Sciatic nerve (tissue), 2 donors: ENCODE data around the gene ETV2. TPM values are rescaled to one million over a fixed set of nuclear protein-coding genes. Genes with fewer than 3 reads are reported as not detected.
A peak's percentile ranks its signal among the peaks of the same experiment; 100 is the strongest.

Source experiments
- ATAC-seq: fragments of 200-7000 bp; cut with Tn5 transposase; one replicate; pipeline ENCODE4 v1.9.1; 2020; ENCODE audit warnings: mild to moderate bottlenecking, moderate library complexity
- DNase-seq: peaks from one replicate; pipeline ENCODE4 v3.0.0-alpha.2; 2020; ENCODE audit warnings: low spot score
- intact Hi-C: fragments of 100-400 bp; cut with DNase I; formaldehyde crosslinking; loops from one replicate; pipeline ENCODE4 v1.14.2; 2022
- total RNA-seq: library from RNA; stranded (reverse); fragmentation: NEBNext Ultra II Directional; extraction: Animal tissue kit (Norgen Biotek cat#: 25700); gene quantifications from one replicate; pipeline ENCODE4 v1.2.1, GENCODE V29; 2021
- donor health status: DM: no; HTN: no; CAD: no.
- donor health status: DM: no; HTN: no; CAD: no.

The ETV2 gene
- total RNA-seq, 1 donor from 2014 or later: 1.2 TPM

DNA sequence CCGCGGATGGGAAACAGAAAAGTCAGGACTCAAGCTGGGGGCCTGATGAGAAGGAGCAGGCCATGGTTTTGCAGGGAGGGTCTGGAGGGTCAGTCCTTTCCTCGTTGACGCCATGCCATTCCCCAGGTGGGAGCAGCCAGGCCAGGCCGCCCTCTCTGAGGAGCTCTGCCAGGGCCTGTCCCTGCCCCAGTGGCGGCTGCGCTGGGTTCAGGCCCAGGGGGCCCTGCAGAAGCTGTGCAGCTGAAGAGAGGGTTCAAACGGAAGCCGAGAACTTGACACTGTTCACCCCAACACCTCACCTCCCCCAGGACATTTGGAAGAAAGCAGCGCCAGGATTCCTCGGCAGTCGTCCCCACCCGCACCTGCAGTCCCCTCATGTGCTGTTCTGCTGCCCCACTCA lies 18.8 kb upstream of the ETV2 start:
- DNase-seq (no peak), ATAC-seq (no peak)
- intact Hi-C loops: no loop called here

DNA sequence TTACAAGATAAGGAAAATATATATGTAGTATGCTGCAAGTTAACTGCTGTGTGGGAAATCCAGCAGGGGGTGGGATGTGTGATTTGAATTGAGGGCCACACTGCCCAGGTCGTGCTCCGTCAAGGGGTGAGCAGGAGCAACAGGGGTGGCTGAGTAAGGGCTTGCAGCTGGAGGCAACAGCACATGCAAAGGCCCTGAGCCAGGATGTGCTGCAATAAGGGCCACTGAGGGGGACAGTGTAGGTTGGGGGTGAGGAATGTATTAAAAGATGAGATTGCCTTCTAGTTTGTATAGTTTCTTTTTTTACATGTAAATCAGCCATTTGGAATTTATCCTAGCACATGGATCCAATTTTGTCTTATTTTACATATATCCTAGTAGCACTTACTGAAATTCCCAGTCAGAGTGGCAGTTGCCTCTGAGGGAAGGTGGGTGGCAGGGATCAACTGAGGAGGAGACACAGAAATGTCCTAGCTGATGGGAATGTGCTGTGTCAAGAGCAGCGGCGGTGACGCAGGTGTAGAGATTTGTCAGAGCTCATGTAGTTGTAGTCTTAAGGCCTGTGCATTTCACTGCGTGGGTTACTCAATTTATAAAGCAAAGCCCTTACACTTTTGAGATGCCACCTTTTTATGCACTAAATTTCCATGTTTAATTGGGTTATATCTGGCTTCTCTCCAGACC lies 18.1 kb upstream of the ETV2 start:
- no peak for DNase-seq
- no peak for ATAC-seq
- intact Hi-C loops: no loop called here

GRCh38 chr19:35628264-35628564 lies 13.3 kb upstream of the ETV2 start:
- DNase-seq (no peak), ATAC-seq (no peak)
- intact Hi-C loops: no loop called here

DNA sequence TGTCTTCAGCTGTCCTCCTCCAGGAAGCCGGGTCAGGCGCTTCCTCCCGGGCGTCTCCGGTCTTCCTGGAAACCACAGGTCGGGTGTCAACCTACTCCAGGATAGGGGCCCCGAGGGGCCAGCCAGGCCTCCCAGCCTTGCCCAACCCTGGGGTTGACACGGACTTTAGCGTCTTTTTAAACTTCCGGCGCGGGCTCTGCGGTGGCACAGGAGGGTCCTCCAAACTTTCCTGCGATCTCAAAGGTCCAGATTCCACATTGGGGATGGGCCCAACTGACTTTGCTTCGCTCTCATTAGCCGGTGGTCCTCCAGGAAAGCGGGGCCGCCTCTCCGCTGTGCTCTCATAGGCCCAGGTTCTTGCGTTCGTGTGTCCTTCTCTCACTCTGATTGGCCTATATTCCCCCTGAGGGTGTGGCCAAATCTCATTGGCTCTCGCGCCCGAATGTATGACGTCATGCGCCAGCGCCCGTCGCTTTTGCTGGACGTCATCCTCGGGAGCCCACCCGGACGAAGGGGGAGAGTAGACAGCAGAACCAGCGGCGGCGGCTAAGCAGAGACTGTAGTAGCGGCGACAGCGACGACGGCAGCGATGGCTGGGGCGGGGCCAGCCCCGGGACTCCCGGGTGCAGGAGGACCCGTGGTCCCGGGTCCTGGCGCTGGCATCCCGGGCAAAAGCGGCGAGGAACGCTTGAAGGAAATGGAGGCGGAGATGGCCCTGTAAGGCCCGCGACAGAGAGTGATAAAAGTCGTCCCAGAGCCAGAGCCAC lies 12.8 kb upstream of the ETV2 start, which contains the start of gene RBM42:
RBM42 (plus strand) TSS at position 472 of the 767 bp plus-strand sequence; CDS start at position 590, 118 bp downstream.
- DNase-seq (peak; percentile 98), ATAC-seq (peak; percentile 100)
- intact Hi-C loops: no loop called here

GRCh38 chr19:35629332-35629633 lies 12.3 kb upstream of the ETV2 start:
- ATAC-seq (peak; percentile 1), DNase-seq (no peak)
- intact Hi-C loops: no loop called here

- DNase-seq (no peak), ATAC-seq (no peak)
- intact Hi-C loops: no loop called here
Measured at GRCh38 chr19:35633727-35634440, 7.7 kb upstream of the ETV2 start.

DNA sequence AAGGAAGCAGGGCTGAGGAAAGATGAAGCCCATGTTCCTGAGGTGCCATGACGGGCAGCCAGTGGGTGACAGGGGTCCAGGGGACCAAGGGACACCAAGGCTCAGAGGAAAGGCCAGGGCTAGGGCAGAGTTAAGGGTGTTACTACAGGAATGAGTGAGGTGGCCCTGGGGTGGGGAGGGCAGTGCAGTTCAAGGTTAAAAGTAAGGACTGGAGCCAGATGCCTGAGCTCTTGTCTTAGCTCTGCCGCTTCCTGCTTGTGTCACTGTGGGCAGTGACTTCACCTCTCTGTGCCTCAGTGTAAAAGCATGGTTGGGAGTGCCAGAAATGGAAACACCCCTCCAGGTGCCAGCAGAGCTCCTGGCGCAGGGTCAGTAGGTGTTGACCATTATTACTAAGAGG lies 4.9 kb upstream of the ETV2 start:
- intact Hi-C loops: no loop called here
- ATAC-seq (no peak), DNase-seq (no peak)

- ATAC-seq (no peak), DNase-seq (no peak)
- intact Hi-C loops: no loop called here
Measured at GRCh38 chr19:35637165-35637564, 4.4 kb upstream of the ETV2 start.

GRCh38 chr19:35639321-35639639 lies 2.3 kb upstream of the ETV2 start:
- no peak for DNase-seq
- no peak for ATAC-seq
- intact Hi-C loops: no loop called here

DNA sequence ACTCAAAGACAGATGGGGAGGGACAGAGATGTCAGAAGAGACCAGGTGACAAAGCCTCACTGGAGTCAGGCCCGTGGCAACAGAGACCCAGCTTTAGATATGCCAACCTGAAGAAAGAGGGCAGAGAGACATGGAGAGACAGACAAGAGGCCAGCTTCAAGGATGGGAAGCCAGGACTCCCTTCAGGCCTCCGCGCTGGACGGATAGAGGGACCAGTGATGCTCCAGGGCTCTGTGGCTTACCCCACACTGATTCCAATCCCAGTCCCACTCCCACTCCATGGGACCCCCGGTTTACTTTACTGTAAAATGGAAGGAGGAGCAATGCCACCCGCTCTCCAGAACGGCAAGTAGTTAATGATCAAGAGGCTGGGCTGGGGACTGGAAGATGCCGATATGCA lies 1.7 kb upstream of the ETV2 start:
- DNase-seq: no peak
- ATAC-seq: no peak
- intact Hi-C loops: no loop called here

DNA sequence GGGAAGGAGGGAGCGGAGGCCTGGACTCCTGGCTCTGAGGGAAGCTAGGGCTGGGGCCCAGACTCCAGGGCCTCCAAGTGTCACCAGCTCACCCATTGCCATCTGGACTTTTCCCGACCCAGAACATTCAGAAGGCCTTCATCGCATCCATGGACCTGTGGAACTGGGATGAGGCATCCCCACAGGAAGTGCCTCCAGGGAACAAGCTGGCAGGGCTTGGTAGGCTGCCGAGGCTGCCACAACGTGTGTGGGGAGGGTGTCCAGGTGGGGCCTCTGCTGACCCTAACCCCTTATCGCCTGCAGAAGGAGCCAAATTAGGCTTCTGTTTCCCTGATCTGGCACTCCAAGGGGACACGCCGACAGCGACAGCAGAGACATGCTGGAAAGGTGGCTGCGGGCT lies 767 bp downstream of the ETV2 start:
- ATAC-seq (no peak), DNase-seq (no peak)
- intact Hi-C loops: no loop called here

DNA sequence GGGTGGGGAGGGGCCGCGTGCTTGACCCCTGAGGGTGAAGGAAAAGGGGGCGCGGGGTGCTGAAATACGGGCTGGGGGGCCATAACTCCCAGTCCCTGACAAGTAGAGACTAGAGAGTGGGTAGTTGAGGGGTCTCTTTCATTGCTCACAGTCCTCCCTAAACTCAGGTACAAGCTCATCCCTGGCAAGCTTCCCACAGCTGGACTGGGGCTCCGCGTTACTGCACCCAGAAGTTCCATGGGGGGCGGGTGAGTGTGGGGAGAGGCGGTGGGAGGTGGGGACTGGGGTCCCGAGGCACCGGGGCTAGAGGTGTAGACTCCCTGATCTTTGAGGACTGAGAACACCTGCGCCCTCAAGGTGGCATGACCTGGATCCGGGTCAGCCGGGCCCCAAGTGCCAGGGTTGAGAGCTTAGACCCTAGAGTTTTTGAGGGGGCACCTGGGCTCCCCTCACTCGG lies 1.3 kb downstream of the ETV2 start:
- intact Hi-C loops: no loop called here
- ATAC-seq (no peak), DNase-seq (peak; percentile 72)

- peak; percentile 61 for ATAC-seq
- DNase-seq: peak; percentile 85
- intact Hi-C loops: no loop called here
Measured at GRCh38 chr19:35643255-35644205, 2.0 kb downstream of the ETV2 start.

- peak; percentile 95 for DNase-seq
- peak; percentile 95 for ATAC-seq
- intact Hi-C loops: no loop called here
Measured at GRCh38 chr19:35644206-35644986, 2.9 kb downstream of the ETV2 start.

GRCh38 chr19:35644987-35645679 lies 3.6 kb downstream of the ETV2 start:
- peak; percentile 70 for ATAC-seq
- intact Hi-C loops: no loop called here
- peak; percentile 95 for DNase-seq

GRCh38 chr19:35645680-35646511 lies 4.4 kb downstream of the ETV2 start:
- no peak for ATAC-seq
- intact Hi-C loops: no loop called here
- no peak for DNase-seq
